Measurements from ENCODE around the gene IDH2.
A peak's percentile ranks its signal among the peaks of the same experiment; 100 is the strongest.
"Not testable (repeated sequence)": the region's sequence is repeated elsewhere in the genome, so short reads cannot be mapped to it uniquely, and the experiment has no call there.

Gene IDH2

GRCh38 chr15:90114451-90114901, 12.2 kb upstream of the IDH2 start:
- no peak for DNase-seq (ENCODE audit: low spot score)

GRCh38 chr15:90113166-90113565, 10.9 kb upstream of the IDH2 start:
- no peak for DNase-seq (ENCODE audit: low spot score)

GRCh38 chr15:90109163-90109751, 7.0 kb upstream of the IDH2 start:
- not testable (repeated sequence) for DNase-seq (ENCODE audit: low spot score)

GRCh38 chr15:90108038-90108437, 5.8 kb upstream of the IDH2 start:
- not testable (repeated sequence) for DNase-seq (ENCODE audit: low spot score)

- DNase-seq (ENCODE audit: low spot score): no peak
Measured at GRCh38 chr15:90106522-90107117, 4.4 kb upstream of the IDH2 start.

DNA sequence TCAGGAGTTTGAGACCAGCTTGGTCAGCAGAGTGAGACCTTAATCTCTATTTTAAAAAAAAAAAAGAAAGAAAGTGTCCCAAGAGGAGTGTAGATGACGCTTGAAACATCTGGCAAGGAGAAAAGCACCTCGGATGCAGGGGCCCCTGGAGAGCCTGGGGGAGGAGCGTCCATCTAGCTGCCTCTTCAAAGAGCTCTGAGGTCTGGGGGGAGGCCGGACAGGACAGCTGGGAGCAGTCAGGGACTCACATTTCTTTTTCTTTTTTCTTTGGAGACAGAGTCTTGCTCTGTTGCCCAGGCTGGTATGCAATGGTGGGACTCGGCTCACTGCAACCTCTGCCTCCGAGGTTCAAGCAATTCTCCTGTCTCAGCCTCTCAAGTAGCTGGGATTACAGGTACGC, 3.3 kb upstream of the IDH2 start:
- no peak for DNase-seq (ENCODE audit: low spot score)

DNA sequence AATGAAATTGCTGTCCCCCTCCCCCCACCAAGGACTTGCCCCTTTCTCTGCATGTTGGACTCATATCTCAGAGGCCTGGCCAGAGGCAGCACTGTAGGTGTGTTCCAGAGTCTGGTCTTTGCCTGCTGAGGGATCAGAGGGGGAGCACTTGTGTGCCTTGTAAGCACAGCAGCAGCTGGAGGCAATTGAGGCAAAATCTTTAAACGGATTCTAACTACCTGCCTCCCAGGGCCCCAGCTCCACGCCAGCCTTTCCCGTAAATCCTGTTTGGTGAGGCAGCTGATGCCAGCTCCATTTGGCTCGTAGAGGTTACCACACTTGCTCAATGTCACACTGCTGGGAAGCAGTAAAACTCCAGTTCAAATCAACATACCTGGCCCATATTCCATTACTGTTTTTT, 2.3 kb upstream of the IDH2 start:
- DNase-seq (ENCODE audit: low spot score): no peak

- DNase-seq (ENCODE audit: low spot score): no peak
Measured at GRCh38 chr15:90103701-90104329, 1.5 kb upstream of the IDH2 start.

DNA sequence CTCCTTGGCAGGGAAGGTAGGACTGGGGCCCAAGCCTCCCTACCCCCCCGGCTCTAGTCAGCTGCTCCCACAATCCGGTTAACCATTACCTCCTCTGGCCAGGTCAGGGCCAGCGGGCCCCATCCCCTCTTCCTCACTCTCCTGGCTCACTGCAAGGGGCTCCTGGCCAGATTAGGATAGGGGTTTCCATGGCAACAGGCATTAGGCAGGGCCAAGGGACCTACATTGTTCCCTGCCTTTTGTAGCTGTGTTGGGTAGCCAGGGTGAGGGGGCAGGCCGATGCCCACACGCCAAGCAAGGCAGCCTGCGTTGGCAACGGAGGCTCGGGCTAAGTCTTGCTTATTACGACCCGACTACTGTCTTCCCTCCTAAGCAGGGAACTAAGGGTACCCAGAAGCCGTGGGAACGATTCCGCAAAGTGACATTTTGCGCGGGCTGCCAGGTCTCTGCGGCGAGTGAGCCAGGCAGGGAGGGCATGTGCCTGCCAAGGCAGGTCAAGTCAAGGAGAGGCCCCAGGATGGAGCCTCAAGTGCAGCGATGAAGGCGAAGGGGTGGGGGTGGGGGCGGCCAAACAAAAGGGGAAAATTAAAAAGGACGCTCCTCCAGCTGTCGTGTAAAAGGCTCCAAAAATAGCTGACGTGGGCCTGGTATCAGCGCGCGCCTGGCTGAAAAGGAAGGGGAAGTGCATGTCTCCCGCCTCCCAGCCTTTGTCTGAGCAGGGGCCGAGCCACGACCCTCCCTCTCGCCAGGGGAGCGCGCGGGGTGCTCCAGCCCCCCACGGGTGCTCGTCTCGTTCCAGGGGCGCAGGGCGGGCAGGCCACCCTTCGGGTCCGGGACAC, 919 bp downstream of the IDH2 start:
- DNase-seq (ENCODE audit: low spot score): no peak

DNA sequence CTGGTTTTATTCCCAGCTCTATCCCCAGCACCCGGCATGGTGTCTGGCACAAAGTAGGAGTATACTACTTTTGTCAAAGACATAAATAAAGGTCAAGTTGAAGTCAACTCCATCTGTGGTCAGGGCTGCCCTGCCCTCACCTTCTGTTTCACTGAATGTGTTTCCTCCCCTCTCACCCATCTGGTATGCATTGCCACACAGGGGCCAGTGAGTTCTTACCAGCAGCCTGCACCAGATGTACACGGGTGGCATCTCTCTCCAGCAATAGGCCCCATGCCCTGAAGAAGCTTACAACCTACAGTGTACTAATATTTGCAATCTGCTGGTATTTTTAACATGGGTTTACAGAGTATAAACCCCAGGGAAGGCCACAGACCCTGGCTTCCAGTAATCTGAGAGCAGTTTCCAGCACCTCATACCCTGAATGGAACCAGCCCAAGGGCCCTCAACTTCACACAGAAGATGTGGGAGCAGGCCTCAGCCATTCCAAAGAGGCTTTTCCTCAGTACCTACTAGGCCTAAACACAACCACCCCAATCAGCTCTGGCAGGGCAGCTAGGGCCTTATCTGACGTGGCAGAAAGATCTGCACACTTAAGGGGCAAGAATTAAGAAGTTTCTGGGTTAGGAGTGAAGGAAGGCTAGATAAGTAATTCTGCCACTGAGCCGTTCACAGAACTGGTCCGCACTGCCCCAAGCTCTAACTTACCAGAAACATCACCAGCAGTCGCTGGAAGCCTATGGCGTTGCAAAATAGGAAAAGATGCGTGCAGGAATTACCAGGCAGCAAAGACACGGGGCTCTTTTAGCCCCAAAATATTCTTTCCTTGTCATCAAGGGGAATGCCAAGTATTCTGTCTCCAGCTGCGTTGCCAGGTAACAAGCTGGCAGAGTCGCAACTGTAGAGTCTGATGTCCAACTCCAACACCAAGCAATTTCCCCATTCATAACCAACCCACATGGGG, 2.1 kb downstream of the IDH2 start:
- DNase-seq (ENCODE audit: low spot score): no peak

DNA sequence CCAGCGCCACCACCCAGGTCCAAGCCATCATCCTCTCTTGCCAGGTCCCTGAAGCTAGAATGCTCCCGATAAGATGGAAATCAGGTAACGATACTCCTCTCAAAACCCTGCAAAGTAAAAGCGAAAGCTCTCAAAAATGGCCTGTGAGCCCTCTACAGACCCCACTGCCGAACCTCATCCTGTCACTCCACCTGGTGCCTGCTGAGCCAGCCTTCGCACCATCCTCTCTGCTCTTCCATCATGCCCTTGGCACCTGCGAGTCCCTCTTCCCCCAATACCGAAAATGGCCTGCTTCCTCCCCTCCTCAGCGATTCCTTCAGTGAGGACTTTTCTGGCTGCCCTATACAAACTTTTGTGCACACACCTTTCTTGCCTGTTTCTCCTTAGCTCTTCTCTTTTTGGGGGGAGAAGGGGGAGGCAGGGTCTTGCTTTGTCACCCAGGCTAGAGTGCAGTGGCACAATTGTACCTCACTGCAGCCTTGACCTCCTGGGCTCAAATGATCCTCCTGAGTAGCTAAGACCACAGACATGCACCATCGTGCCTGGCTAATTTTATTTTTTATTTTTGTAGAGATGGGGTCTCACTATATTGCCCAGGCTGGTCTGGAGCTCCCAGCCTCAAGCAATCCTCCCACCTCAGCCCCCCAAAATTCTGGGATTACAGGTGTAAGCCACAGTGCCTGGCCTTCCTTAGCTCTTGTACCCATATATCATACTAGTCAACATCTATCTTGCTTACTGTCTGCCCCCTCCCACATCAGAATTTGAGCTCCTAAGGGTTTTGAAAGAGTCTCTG, 3.0 kb downstream of the IDH2 start:
- DNase-seq (ENCODE audit: low spot score): no peak

- no peak for DNase-seq (ENCODE audit: low spot score)
Measured at GRCh38 chr15:90097475-90097874, 4.8 kb downstream of the IDH2 start.

DNA sequence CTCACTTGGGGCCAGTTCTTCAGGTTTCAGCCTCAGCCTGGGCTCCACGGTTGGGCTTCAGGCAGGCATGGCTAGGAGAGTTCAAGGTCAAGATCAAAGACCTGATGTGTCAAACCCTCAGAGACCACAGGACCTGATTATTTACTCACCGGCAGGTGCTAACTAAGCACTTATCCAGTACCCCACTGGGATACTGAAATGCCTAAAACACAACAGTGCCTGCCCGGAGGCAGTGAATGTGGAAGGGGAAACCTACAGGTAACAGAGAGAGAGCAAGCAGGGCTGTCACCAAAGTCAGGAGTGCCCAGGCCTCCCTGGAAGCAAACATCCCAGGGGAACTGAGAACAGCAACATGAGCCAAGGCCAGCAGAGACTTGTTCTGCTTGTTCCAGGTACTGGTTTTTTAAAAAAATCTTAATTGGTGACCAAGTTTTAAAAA, 6.7 kb downstream of the IDH2 start:
- no peak for DNase-seq (ENCODE audit: low spot score)

- no peak for DNase-seq (ENCODE audit: low spot score)
Measured at GRCh38 chr15:90091156-90091931, 10.9 kb downstream of the IDH2 start.

- no peak for DNase-seq (ENCODE audit: low spot score)
Measured at GRCh38 chr15:90090226-90090848, 11.9 kb downstream of the IDH2 start.

DNA sequence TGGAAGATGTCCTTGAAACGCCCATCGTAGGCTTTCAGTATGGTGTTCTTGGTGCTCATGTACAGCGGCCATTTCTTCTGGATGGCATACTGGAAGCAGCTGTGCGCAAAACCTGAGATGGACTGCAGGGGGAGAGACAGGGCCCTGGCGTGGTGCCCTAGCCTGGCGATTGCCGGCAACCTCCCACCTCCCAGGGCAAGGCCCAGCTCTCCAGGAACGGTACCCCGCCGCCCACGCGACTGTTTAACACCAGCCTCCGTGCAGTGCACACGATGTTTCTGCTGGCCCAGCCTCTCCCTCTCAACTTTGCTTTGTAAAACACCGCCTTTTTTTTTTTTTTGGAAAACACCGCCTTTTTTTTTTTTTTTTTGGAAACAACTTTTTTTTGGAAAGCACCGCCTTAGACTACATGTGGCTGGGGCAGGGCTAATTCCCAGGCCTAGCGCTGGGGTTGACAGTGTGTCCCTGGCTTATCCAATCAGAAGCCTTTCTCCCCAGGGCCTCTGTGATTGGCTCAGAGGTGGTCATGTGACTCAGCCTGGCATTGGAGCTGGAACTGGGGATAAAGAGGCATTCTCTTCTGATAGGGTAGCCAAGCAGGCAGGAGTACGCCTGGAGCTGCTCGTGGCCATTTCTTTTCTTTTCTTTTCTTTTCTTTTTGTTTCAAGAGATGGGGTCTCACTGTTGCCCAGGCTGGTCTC, 14.7 kb downstream of the IDH2 start:
- no peak for DNase-seq (ENCODE audit: low spot score)

- peak; percentile 88 for DNase-seq (ENCODE audit: low spot score)
Measured at GRCh38 chr15:90086868-90087268, 15.4 kb downstream of the IDH2 start.

DNA sequence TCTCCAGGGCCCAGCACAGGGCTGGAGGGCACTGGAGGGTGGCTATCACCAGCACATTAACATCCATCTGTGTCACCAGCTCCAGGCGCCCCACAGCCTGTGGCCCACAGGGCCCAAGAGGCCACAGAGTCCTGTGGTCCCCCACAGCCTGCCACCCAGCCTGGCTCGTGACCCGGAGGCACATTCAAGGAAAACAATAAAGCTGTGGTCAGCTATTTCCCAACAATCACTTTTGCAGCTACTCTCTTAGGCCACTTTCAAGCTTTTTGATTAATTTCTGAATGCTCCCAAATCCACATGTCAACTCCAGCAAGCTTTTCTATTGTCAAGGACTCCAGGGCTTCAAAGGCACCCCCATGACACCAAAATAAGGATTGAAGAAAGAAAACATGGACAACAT, 16.7 kb downstream of the IDH2 start:
- no peak for DNase-seq (ENCODE audit: low spot score)
